Skeletal muscle satellite cell (primary cell): ENCODE results near the gene BBS9. TPM values are rescaled to one million over a fixed set of nuclear protein-coding genes. Genes with fewer than 3 reads are reported as not detected.
A peak's percentile ranks its signal among the peaks of the same experiment; 100 is the strongest.
"Not testable (repeated sequence)": the region's sequence is repeated elsewhere in the genome, so short reads cannot be mapped to it uniquely, and the experiment has no call there.

ENCODE experiments used
- H3K27me3 ChIP-seq: 2 replicates; pipeline ENCODE4 v1.7.0; 2013; ENCODE audit warnings: low read length; ENCODE audit not compliant: control insufficient read depth, insufficient read depth
- H3K36me3 ChIP-seq: 2 replicates; pipeline ENCODE4 v1.7.0; 2013; ENCODE audit warnings: mild to moderate bottlenecking, control low read depth, low read length; ENCODE audit not compliant: insufficient read depth
- H3K4me1 ChIP-seq: 2 replicates; pipeline ENCODE4 v1.7.0; 2013; ENCODE audit warnings: low read length; ENCODE audit not compliant: control insufficient read depth, insufficient read depth
- H3K4me2 ChIP-seq: 2 replicates; pipeline ENCODE4 v1.7.0; 2013; ENCODE audit warnings: mild to moderate bottlenecking, low read length
- H3K4me3 ChIP-seq: 2 replicates; pipeline ENCODE4 v1.7.0; 2013; ENCODE audit warnings: low read length
- H3K9ac ChIP-seq: 2 replicates; pipeline ENCODE4 v1.7.0; 2013; ENCODE audit warnings: mild to moderate bottlenecking, low read depth, low read length, moderate library complexity
- H3K9me3 ChIP-seq: replicated peaks from 2 replicates; pipeline ENCODE4 v1.7.0; 2013; ENCODE audit warnings: mild to moderate bottlenecking, control low read depth, low read length
- total RNA-seq: library from RNA; depleted of rRNA; stranded (reverse); fragments of >200 nt; gene quantifications from 2 replicates; pipeline ENCODE4 v1.2.3, GENCODE V29; 2012; rRNA removed

The BBS9 gene
- total RNA-seq: 8.9 and 12.7 TPM in 2 replicates

DNA sequence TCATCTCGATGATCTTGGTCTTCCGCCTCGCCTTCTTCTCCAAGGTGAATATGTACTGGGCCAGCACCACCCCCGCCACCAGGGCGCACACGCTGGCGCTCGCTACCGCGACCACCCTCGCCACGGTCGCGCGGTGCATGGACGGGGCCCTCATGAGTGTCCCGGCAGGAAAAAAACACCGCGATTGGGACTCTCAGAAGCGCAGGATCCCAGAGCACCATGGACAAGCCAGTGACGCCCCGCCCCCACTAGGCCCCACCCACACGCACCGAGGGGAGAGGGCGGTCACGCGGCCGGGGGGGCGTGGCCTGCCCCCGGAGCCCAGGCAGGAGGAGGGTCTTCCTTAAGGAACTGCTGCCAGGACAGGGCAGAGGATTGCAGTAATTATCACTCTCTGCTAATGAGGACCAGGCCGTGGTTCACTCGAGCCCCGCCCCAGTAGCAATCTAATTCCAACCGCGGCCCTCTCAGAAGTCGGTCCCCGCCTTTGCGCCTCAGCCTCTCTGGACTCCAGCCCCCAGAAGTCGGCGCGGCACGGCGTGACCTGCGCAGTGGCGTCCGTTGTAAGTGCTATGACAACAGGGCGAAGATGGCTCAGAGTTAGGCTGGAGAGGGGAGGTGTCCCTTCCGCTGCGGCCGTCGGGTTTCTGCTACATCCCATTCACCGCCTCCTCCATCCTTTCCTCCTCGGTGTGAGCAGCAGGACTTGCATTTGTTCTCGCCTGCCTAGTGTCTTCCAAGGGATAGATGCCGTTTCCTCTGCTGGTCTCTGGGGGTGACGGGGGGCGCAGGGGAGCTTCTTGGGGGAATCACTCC, at the start of gene BBS9:
Gene BBS9, plus strand, starts transcription at position 575 of the 816 bp plus-strand sequence. CDS start 16,689 bp downstream, outside the sequence.
- H3K9ac ChIP-seq: peak within 1 kb of the TSS; percentile 86
- H3K4me1 ChIP-seq: peaks cover 10% of the 10 kb centered on the region
- H3K36me3 ChIP-seq: no peaks in the 10 kb centered on the region
- no peaks in the 10 kb centered on the region for H3K27me3 ChIP-seq
- H3K4me3 ChIP-seq: peak within 1 kb of the TSS; percentile 80
- H3K9me3 ChIP-seq: no peaks in the 10 kb centered on the region
- peak within 1 kb of the TSS; percentile 90 for H3K4me2 ChIP-seq

DNA sequence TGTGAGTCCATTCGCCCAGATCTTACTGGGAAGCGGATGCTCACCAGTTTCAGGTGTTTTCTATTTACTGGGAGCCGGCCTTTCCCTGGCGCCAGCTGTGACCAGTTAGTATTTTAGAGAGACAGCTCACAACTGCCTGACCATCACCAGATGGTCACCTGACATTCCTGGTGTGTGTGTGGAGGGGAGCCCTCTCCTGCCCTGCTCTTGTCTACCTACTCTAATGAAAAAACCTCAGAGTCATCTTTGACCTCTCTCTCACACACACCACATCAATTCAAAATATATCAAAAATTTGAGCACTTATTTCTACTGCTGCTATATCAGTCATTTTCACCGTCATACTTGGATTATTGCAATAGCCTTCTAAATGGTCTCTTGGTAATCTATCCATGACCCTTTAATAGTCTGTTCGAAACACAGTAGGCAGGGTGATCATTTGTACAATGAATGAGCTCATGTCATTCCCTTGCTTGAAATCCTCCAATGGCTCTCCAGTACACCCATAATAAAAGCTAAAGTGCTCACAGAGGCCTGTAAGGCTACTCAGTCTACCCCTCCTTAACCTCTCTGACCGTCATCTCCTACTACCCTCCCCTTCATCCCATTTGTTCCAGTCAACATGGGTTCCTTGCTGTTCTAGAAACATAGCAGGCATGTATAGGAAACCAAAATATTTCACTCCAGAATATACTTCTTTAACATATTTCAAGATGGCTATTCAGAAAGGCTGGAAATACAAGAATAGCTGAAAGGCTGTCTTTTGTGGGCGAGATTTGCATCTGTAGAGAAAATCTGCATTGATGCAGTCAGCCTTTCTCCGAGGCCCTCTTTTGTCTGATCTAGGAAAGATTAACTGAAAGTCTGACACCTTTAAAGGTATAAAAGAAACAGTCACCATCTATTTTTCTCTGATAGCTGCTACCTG, 49.3 kb upstream of the BBS9 start:
- no peaks in the 10 kb centered on the region for H3K4me1 ChIP-seq
- H3K4me2 ChIP-seq: no peak overlapping the region
- H3K9me3 ChIP-seq: no peaks in the 10 kb centered on the region
- no peak overlapping the region for H3K9ac ChIP-seq
- H3K27me3 ChIP-seq: peaks cover 51% of the 10 kb centered on the region
- H3K36me3 ChIP-seq: no peaks in the 10 kb centered on the region
- no peak overlapping the region for H3K4me3 ChIP-seq

DNA sequence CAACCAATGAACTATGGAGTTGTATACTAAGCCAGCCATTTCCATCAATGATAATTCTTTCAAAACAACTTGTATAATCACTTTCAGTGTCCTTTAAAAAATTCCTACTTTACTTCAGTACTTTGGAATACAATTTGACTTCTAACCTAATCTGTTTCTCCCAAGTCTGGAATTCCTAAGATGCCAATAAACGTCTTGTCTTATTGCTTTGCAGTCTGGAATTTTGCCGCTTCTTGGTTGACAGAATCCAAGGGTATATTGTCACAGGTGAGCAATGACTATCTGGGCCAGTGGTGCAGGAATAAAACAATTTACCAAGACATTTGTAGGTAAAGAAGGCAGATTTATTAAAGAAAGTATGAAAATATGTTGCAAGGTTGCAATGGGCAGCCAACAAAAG, 42.0 kb upstream of the BBS9 start:
- Histone ChIP-seq H3K4me1 (no peaks in the 10 kb centered on the region), H3K4me2 (no peak overlapping the region), H3K9me3 (no peaks in the 10 kb centered on the region), H3K27me3 (no peaks in the 10 kb centered on the region), H3K36me3 (no peaks in the 10 kb centered on the region), H3K4me3 (no peak overlapping the region), H3K9ac (no peak overlapping the region)

- no peak overlapping the region for H3K9ac ChIP-seq
- no peaks in the 10 kb centered on the region for H3K4me1 ChIP-seq
- no peaks in the 10 kb centered on the region for H3K9me3 ChIP-seq
- H3K27me3 ChIP-seq: no peaks in the 10 kb centered on the region
- H3K4me2 ChIP-seq: no peak overlapping the region
- no peaks in the 10 kb centered on the region for H3K36me3 ChIP-seq
- no peak overlapping the region for H3K4me3 ChIP-seq
Measured at GRCh38 chr7:33087858-33088257, 41.5 kb upstream of the BBS9 start.

DNA sequence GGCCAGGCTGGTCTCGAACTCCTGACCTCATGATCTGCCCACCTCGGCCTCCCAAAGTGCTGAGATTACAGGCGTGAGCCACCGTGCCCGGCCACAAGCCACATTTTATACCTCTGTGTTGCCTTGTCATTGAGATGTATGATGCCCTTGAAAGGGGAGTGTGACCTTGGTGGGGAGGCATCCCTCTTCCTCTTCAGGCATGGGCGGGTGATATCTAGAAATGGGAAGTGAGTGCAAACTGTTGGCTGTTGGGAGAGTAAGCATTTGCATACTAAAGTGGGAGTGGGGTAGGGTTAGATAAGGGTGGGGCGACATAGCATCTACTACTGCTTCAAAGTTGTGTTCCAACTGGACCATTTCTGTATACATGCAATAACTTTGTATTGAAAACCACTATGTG, 40.2 kb upstream of the BBS9 start:
- Histone ChIP-seq H3K4me2 (no peak overlapping the region), H3K4me1 (no peaks in the 10 kb centered on the region), H3K27me3 (no peaks in the 10 kb centered on the region), H3K9ac (no peak overlapping the region), H3K4me3 (no peak overlapping the region), H3K36me3 (peaks cover 12% of the 10 kb centered on the region), H3K9me3 (no peaks in the 10 kb centered on the region)

DNA sequence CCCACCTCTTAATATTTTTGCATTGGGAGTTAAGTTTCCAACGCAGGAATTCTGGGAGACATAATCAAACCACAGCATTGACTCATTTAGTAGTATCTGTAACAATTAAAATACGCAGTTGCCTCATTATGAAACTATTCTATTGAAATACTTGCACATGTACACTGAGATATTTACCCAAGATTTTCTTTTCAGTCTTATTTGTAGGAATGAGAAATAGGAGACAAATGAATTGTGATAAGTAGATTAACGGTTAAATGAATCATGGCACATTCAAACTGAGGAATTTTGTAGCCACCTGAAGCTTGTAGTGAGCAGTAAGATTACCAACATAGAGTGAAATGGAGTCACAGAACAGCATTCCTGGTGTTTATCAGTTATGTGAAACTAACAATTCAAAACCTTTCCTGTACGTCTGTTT, 38.2 kb upstream of the BBS9 start:
- no peak overlapping the region for H3K9ac ChIP-seq
- H3K36me3 ChIP-seq: peaks cover 24% of the 10 kb centered on the region
- no peak overlapping the region for H3K4me2 ChIP-seq
- no peaks in the 10 kb centered on the region for H3K27me3 ChIP-seq
- no peaks in the 10 kb centered on the region for H3K9me3 ChIP-seq
- H3K4me3 ChIP-seq: no peak overlapping the region
- H3K4me1 ChIP-seq: no peaks in the 10 kb centered on the region

DNA sequence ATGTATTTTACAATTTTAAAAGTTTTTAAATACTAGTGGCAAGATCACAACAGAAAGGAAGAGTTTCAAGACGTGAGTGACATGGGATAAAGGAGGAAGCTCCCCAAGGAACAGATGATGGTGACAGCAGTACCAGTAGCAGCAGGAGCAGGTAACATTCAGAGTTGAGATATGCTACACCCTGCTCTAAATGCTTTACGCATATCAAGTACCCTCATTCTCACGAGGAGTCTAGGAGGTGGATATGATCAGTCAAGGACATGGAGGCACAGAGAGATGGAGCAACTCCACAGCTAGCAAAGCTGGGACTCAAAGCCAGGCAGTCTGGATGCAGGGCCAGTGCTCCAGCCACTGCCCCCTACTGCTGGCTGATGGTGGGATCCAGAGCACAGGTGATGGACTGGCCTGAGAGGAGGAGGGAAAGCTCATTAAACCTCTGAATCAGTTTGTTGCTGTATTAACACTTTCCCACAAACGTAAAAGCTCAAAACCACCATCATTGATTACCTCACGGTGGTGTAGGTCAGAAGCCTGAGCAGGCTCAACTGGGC, 37.6 kb upstream of the BBS9 start:
- H3K36me3 ChIP-seq: peaks cover 30% of the 10 kb centered on the region
- no peak overlapping the region for H3K9ac ChIP-seq
- H3K4me2 ChIP-seq: no peak overlapping the region
- no peaks in the 10 kb centered on the region for H3K9me3 ChIP-seq
- H3K4me1 ChIP-seq: no peaks in the 10 kb centered on the region
- H3K27me3 ChIP-seq: no peaks in the 10 kb centered on the region
- no peak overlapping the region for H3K4me3 ChIP-seq

DNA sequence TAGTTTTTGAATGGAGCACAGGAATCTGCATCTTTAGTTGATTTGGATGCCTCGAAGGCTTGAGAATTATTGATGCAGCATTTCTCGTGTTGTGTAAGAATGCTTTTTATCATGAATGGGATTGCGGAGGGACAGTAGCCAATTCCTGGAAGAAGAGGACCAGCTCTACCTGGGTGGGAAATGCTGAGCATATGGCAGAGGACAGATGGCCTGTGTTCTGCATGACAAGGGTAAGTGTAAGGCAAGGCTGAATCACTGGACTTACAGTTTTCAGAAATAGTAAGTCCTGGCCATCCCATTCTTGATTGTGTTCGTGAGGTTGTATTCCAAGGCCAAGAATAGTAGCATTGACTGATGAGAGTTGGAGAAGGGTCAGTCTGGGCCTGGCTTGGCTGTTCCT, 36.1 kb upstream of the BBS9 start:
- H3K4me3 ChIP-seq: no peak overlapping the region
- H3K27me3 ChIP-seq: no peaks in the 10 kb centered on the region
- no peaks in the 10 kb centered on the region for H3K9me3 ChIP-seq
- H3K4me2 ChIP-seq: no peak overlapping the region
- H3K36me3 ChIP-seq: peaks cover 41% of the 10 kb centered on the region
- no peak overlapping the region for H3K9ac ChIP-seq
- H3K4me1 ChIP-seq: no peaks in the 10 kb centered on the region

DNA sequence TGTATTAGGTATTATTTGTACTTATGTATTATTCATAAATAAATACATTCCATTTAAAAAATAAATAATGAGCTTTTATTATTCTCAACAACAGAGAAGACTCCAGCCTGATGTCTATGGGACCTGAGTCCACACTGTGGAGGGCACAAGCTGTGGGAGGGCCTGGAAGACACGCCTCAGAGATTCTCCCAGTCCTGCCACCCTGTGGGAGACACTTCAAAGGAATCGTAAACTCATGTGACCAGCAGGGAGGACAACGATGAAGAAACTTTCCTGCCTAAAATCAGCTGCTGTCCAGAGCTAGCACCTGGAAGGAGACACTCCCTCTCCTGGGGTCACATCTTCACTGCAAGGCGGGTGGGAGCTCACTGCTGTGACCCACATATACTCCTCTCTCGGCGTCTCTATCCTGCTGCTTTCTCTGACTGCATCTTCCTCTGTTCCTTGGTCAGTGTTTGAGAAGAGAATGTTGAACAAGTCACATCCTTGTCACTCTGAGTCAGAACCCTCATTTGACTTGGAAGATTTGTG, 34.6 kb upstream of the BBS9 start:
- H3K4me2 ChIP-seq, H3K4me1 ChIP-seq, H3K9me3 ChIP-seq, H3K9ac ChIP-seq, H3K4me3 ChIP-seq, H3K27me3 ChIP-seq: not testable (repeated sequence)
- peaks cover 53% of the 10 kb centered on the region for H3K36me3 ChIP-seq

DNA sequence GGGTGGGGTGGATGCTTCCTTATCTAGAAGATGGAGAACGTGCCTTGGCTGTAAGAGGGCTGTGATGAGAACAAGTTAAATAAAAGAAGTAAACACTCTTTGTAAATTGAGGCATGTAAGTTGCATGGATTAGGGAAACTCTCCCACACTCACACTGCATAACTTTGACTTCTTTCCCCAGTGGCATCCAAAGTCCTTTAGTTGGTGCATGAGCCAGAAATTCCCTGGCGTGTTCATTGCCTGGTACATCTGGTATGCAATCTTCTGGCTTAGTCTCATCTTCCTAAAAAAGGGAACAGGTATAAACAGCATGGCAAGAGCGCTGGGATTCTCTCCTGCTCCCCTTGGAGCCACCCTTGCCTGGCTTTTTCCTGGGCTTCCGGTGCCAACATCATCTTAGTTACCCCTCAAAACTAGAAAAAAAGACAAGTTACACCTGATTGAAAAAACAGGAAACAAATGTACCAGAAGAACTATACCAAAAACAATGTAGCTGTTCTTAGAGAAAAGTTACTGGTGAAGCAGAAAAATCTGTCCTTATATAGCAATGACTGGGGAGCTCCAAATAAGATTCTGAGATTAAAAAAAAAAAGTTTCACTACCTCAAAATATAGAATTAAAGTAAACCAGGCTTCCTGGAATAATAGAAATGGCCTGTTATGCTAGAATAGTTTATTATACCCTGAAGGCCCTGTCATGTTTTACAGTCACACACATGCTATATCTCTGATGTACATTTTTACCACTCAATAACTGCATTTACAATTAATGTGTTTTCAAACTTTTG, 30.0 kb upstream of the BBS9 start:
- Histone ChIP-seq H3K9me3 (no peaks in the 10 kb centered on the region), H3K36me3 (peaks cover 57% of the 10 kb centered on the region), H3K4me3 (no peak overlapping the region)

More for the DNA sequence above, 30.0 kb upstream of the BBS9 start:
- Histone ChIP-seq H3K27me3 (no peaks in the 10 kb centered on the region), H3K9ac (no peak overlapping the region), H3K4me1 (no peaks in the 10 kb centered on the region), H3K4me2 (no peak overlapping the region)
